GM21619 (cell line): Measurements from ENCODE around the gene CCDC74A.
A peak's percentile ranks its signal among the peaks of the same experiment; 100 is the strongest.
"Not testable (repeated sequence)": the region's sequence is repeated elsewhere in the genome, so short reads cannot be mapped to it uniquely, and the experiment has no call there.

ENCODE experiments used
- ATAC-seq: cut with Tn5 transposase; IDR thresholded peaks from one replicate; pipeline ENCODE4 v1.9.1; 2021; ENCODE audit not compliant: unreplicated experiment

Gene CCDC74A

GRCh38 chr2:131527131-131528001 is at the start of gene CCDC74A:
Gene CCDC74A, plus strand, starts transcription at chr2:131527888. Its CDS starts 83 bp downstream, at chr2:131527971.
- peak; percentile 80 for ATAC-seq

DNA sequence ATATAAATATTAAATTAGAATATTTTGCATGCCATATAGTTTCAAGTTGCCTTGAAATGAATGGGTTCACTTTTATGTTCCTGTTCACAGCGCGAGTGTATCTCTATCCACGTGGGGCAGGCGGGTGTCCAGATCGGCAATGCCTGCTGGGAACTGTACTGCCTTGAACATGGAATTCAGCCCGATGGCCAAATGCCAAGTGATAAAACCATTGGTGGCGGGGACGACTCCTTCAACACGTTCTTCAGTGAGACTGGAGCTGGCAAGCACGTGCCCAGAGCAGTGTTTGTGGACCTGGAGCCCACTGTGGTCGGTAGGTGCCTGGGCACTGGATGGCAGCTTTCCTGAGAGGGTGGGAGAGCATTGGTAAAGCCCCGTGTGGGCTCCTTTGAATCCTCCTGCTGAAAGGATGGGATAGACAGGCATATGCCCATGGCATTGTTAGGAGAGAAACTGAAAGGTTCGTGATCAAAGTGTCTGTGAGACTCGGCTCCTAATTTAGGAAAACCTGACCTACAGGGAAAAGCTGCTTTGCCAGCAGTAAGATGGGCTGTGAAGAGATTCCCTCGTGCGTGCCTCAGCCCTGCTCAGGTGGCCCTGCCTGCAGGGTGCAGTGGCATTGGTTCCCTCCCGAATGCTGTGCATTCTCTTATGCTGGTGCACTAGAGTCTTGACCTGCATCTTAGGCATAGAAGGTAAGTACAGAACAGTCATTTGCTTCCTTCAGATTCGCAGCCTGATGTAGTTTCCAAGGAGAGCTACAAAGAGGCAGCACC is 49.4 kb upstream of the CCDC74A start:
- not testable (repeated sequence) for ATAC-seq

GRCh38 chr2:131478850-131479461 is 48.7 kb upstream of the CCDC74A start:
- ATAC-seq: not testable (repeated sequence)

- ATAC-seq: not testable (repeated sequence)
Measured at GRCh38 chr2:131480351-131480750, 47.3 kb upstream of the CCDC74A start.

GRCh38 chr2:131482506-131483155 is 45.1 kb upstream of the CCDC74A start:
- not testable (repeated sequence) for ATAC-seq

DNA sequence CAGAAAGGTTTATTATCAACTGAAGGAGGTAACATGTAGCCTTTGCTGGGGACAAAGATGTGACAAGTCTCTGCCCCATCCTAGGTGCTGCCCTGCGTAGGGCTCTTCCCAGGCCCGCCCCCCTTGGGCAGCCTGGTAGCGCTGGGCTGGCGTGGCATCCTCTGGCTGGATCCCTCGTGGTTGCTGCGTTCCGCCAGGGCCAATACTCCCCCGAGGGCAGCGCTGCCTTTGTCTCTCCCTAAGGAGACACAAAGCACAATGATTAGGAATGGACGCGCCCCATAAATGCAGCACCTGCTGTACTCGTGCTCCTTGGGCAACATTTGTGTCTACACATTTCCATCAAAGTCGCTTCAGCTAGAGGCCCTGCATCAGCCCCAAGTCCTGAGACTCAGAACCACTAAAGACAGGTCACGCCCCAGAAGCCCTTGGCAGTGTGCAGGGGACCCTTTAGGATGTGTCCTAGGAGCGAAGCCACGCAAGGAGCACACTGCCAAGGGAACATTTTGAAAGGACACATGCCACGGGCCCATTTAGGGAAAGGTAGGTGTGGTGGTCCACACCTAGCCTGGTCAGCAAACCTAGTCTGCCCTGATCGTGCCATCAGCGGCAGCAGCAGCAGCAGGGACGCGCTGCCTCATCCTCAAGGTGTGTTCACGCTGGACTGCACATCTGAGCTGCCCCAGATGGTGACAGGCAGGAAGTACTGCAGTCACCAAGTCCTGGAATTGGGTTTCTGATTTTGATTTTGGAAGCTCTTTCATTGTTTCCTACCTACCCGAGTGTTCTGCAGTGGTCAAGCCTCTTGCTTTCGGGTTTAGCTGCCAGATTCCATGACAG is 43.5 kb upstream of the CCDC74A start:
- ATAC-seq: not testable (repeated sequence)

DNA sequence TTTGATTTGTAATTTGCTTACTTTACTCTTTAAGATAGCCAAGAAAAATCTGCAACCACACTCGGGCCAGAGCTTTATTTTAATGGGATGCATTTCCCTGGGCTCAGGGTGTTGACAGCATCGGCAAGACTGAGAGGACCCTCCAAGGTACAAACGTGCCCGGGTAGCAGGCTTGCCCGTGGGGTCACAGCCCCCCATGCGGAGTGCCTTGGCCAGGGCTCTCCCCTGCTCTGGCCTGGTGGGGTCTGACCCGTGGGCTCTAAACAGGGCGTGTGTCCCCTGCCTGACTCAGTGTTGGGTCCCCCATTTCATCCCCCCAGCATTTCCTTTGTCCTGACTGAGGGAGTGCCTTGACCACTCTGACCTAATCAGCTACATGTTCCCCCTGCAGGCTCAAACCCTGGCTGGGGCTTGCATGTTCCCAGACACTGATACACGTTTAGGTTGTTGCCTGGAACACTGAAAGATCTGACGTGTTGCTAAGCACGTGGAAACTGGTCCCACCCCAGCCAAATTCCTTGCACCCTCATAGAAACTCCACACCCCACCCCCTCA is 42.7 kb upstream of the CCDC74A start:
- not testable (repeated sequence) for ATAC-seq

DNA sequence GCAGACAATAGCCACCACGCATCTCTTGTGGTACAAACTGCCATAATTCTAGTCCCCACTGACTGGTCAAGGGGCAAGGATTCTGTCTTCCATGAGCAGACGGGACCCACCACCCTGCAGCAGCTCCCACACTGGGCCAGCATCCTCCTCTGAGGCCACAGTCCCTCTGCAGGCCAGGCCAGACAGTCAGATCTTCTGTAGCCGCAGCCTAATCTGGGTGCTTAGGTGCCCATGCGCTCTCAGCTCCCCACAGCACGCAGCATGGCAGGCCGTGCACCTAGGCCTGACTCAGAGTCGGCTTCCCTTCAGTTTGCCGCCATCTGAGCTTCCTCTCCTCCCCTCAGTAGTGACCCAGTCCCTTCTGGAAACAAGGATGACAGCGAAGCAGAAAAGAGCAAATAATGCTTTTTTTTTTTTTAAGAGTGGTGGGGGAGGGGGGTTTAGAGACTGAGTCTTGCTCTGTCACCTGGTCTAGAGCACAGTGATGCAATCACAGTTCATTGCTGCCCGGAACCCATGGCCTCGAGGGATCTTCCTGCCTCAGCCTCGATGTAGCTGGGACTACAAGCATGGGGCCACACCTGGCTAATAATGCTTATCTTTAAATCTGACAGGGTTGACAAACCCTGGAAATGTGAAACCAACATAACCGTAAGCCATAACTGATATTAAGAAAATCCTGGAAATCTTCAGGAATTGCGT is 41.3 kb upstream of the CCDC74A start:
- ATAC-seq: not testable (repeated sequence)

GRCh38 chr2:131488306-131489205 is 39.1 kb upstream of the CCDC74A start:
- ATAC-seq: no peak

GRCh38 chr2:131490616-131491468 is 36.8 kb upstream of the CCDC74A start:
- peak; percentile 14 for ATAC-seq

DNA sequence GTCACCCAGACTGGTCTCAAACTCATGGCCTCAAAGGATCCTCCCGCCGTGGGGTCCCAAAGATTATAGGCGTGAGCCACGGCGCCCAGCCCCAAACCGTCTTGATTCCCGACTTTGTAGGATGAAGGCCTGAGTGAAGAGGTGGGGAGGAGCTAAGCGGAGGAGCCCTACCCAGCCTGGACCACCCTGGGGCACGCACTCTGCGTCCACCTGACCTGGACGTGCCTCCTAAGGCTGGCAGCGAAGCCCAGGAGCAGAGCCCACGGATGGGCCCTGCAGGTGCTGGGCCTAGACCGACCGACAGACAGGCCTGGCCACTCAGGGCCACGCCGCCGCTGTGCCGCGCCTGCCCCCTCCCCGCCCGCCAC is 36.2 kb upstream of the CCDC74A start:
- peak; percentile 10 for ATAC-seq

GRCh38 chr2:131492015-131492417 is 35.7 kb upstream of the CCDC74A start, which contains the start of gene MZT2A:
Gene MZT2A, minus strand, starts transcription at chr2:131492397. Its CDS starts 21 bp downstream, at chr2:131492376.
- ATAC-seq: peak; percentile 4

GRCh38 chr2:131492418-131493198 is 35.1 kb upstream of the CCDC74A start:
- peak; percentile 60 for ATAC-seq

GRCh38 chr2:131493199-131493968 is 34.3 kb upstream of the CCDC74A start:
- peak; percentile 17 for ATAC-seq

GRCh38 chr2:131495506-131495905 is 32.2 kb upstream of the CCDC74A start:
- ATAC-seq: not testable (repeated sequence)
